Measurements from ENCODE around the gene LRRC27.

The LRRC27 gene

DNA sequence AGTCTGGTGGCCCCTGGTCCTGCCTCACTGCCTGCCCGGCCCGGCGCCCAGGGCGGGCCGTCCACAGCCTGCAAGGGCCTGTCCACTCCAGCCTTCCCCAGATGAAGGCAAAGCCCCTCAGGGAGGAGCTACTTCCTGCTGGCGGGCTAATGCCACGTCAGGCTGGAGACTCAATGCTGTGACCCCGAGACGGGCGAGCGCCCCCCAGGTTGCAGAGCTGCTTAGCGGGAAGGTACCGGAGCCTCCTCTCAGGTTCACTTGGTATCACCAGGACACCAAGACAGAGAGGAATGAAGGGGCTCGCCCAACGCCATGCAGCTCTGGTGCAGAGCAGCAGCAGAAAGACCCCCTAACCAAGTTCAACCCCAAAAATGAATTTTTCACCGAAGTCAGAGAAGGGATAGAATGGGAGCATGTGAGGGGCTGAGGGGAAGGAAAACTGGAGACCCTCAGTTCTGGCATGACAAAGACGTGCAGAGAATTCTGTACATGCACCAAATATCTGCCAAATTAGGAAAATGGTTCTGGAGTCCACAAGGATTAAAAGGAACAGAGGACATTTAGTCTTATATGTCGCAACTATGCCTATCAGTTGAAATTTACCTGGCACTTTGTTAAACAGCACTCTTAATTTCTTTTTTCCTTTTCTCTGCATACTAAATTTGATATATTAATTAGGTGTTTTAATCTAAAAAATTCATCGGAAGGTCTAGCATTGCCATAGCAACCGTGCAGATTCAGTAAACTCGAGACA, 27.1 kb upstream of the LRRC27 start:
- H3K36me3 ChIP-seq (ENCODE audit: low read length) = no peaks in the 10 kb centered on the region
- no peaks in the 10 kb centered on the region for H3K9me2 ChIP-seq (replicated peaks; ENCODE audit: insufficient read depth, low read length)
- H3F3A ChIP-seq (ENCODE audit: insufficient read depth) = no peaks in the 10 kb centered on the region
- H3K27ac ChIP-seq (ENCODE audit: low read depth, low read length) = no peak overlapping the region
- H2AFZ ChIP-seq (ENCODE audit: low read depth, low read length, severe bottlenecking) = no peak overlapping the region
- no peaks in the 10 kb centered on the region for H3K79me2 ChIP-seq (ENCODE audit: insufficient read depth, low read length)
- no peak overlapping the region for H3K4me3 ChIP-seq (ENCODE audit: insufficient read depth, low read length, poor library complexity, severe bottlenecking)
- H3K27me3 ChIP-seq (ENCODE audit: low read length) = no peaks in the 10 kb centered on the region
- TF ChIP-seq EZH2phosphoT487 (conservative IDR thresholded peaks at IDR 0.05; ENCODE audit: low read length) = no peak
- TF ChIP-seq CTCF (IDR thresholded peaks at IDR 0.05; ENCODE audit: insufficient read depth, low read length, poor library complexity, severe bottlenecking) = no peak
- no peaks in the 10 kb centered on the region for H4K20me1 ChIP-seq (ENCODE audit: low read depth, low read length)
- H3K9ac ChIP-seq (ENCODE audit: low read length) = no peak overlapping the region
- no peak overlapping the region for H3K4me2 ChIP-seq (ENCODE audit: low read depth, low read length, poor library complexity, severe bottlenecking)
- no peaks in the 10 kb centered on the region for H3K9me3 ChIP-seq (ENCODE audit: insufficient read depth, low read length)

GRCh38 chr10:132305654-132306342, 26.2 kb upstream of the LRRC27 start:
- H3K9me3 ChIP-seq (ENCODE audit: insufficient read depth, low read length) = no peaks in the 10 kb centered on the region
- H3K79me2 ChIP-seq (ENCODE audit: insufficient read depth, low read length) = no peaks in the 10 kb centered on the region
- H2AFZ ChIP-seq (ENCODE audit: low read depth, low read length, severe bottlenecking) = no peak overlapping the region
- no peak overlapping the region for H3K4me3 ChIP-seq (ENCODE audit: insufficient read depth, low read length, poor library complexity, severe bottlenecking)
- TF ChIP-seq EZH2phosphoT487 (conservative IDR thresholded peaks at IDR 0.05; ENCODE audit: low read length) = no peak
- no peak for TF ChIP-seq CTCF (IDR thresholded peaks at IDR 0.05; ENCODE audit: insufficient read depth, low read length, poor library complexity, severe bottlenecking)
- no peaks in the 10 kb centered on the region for H3K36me3 ChIP-seq (ENCODE audit: low read length)
- no peaks in the 10 kb centered on the region for H3K27me3 ChIP-seq (ENCODE audit: low read length)
- no peak overlapping the region for H3K9ac ChIP-seq (ENCODE audit: low read length)
- no peaks in the 10 kb centered on the region for H3F3A ChIP-seq (ENCODE audit: insufficient read depth)
- H4K20me1 ChIP-seq (ENCODE audit: low read depth, low read length) = no peaks in the 10 kb centered on the region
- no peak overlapping the region for H3K27ac ChIP-seq (ENCODE audit: low read depth, low read length)
- H3K9me2 ChIP-seq (replicated peaks; ENCODE audit: insufficient read depth, low read length) = no peaks in the 10 kb centered on the region
- H3K4me2 ChIP-seq (ENCODE audit: low read depth, low read length, poor library complexity, severe bottlenecking) = no peak overlapping the region

DNA sequence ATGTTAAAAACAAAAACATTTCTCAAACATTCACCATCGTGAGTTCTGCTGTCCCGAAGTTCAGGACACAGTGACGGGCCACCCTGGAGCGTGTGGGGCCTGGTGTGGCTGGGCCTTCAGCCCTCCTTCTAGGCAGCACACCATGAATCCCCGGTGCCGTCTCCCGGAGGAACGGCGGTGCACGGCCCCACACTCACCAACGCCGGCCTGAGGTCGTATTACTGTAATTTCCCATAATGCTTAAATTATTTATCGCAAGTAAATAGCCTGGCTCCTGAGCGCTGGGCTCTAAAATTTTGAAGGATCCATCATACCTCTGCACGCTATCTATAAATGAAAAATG, 25.7 kb upstream of the LRRC27 start:
- Histone ChIP-seq H3K4me2 (ENCODE audit: low read depth, low read length, poor library complexity, severe bottlenecking) (no peak overlapping the region), H3K36me3 (ENCODE audit: low read length) (no peaks in the 10 kb centered on the region), H3K27ac (ENCODE audit: low read depth, low read length) (no peak overlapping the region), H3K9me3 (ENCODE audit: insufficient read depth, low read length) (no peaks in the 10 kb centered on the region), H4K20me1 (ENCODE audit: low read depth, low read length) (no peaks in the 10 kb centered on the region), H3F3A (ENCODE audit: insufficient read depth) (no peaks in the 10 kb centered on the region), H3K9me2 (replicated peaks; ENCODE audit: insufficient read depth, low read length) (no peaks in the 10 kb centered on the region), H3K79me2 (ENCODE audit: insufficient read depth, low read length) (no peaks in the 10 kb centered on the region), H3K27me3 (ENCODE audit: low read length) (no peaks in the 10 kb centered on the region), H2AFZ (ENCODE audit: low read depth, low read length, severe bottlenecking) (no peak overlapping the region), H3K4me3 (ENCODE audit: insufficient read depth, low read length, poor library complexity, severe bottlenecking) (no peak overlapping the region), H3K9ac (ENCODE audit: low read length) (no peak overlapping the region)
- TF ChIP-seq CTCF (IDR thresholded peaks at IDR 0.05; ENCODE audit: insufficient read depth, low read length, poor library complexity, severe bottlenecking) (no peak), EZH2phosphoT487 (conservative IDR thresholded peaks at IDR 0.05; ENCODE audit: low read length) (no peak)

Measured in SU-DHL-6 (cell line).